ENCODE measurements around the gene PEX10.

Gene PEX10

DNA sequence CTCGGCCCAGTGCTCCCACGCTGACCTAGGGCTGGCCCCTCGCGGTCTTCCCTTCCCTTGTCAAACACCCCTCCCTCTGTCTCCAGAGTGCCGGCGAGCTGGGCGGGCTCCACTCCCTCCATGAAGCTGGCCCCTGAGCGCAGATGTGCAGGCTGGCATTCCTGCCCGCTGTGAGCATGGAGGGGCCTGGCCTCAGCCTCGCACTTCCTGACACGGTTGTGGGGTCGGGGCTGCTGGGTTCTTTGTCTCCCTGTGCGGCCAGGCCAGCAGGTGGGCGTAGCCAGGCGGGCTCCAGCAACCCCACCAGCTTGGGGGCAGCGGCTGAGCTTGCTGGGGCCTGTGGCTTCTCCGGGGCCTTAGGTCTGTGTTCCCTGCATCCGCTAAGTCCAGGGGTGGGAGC lies 14.2 kb upstream of the PEX10 start:
- no peak for DNase-seq (ENCODE audit: low read depth in 2 of 3, low spot score in 1 of 3)

DNA sequence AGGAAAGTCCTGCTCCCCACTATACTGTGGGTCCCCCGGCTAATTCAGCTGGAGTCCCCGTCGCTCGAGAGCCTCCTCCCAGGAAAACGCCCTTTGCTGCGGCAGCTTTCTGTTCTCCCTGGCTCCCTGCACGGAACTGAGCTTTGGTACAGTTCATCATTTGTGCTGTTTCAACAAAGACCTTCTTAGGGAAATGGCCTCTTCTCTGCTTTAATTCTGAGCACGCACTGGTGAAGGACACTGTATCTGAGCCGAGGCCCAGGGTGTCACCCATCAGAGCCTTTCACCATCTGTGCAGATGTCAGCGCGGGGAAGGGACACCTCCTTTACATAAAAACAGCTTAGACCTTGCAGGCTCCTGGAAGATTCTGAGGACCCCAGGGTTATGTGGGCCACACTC lies 13.5 kb upstream of the PEX10 start:
- DNase-seq (ENCODE audit: low read depth in 2 of 3, low spot score in 1 of 3), result no peak

GRCh38 chr1:2422523-2422922 lies 10.2 kb upstream of the PEX10 start:
- no peak for DNase-seq (ENCODE audit: low read depth in 2 of 3, low spot score in 1 of 3)

GRCh38 chr1:2419416-2419815 lies 7.1 kb upstream of the PEX10 start:
- no peak for DNase-seq (ENCODE audit: low read depth in 2 of 3, low spot score in 1 of 3)

- DNase-seq (ENCODE audit: low read depth in 2 of 3, low spot score in 1 of 3), result no peak
Measured at GRCh38 chr1:2418791-2419320, 6.5 kb upstream of the PEX10 start.

- no peak for DNase-seq (ENCODE audit: low read depth in 2 of 3, low spot score in 1 of 3)
Measured at GRCh38 chr1:2417833-2418225, 5.5 kb upstream of the PEX10 start.

DNA sequence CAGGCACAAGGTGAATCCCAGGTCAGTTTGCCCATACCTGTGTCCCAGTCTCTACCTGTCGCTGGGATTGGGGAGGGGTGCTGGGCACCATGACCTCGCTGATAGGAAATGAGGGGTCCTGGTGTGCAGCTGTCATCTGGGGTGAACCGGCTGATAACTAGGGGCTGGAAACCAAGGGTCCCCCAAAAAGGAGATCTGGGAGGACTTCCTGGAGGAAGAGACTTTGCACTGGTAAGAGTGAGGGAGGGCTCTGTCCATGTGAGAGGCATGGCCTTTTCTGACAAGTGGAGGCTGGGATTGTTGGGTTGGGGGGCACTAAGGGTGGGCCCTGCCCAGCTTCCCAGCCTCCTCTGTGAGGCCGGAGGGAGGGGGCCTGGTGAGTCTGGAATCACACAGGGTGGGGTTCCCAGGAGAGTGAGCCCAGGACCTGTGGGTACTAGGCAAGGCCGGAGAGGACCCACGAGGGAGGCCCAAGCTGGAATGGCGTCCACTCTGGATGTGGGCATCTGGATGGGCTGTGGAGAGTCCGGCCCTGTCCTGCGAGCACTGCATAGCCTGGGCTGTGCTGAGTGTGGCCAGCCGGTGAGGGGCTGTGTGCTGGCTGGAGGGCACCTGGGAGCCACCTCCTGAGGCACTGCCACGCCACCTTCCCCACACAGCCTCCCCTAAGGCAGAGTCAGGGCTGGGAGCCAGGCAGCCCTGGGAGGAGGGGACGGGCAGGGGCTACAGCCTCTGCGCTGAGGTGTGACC lies 4.9 kb upstream of the PEX10 start:
- DNase-seq (ENCODE audit: low read depth in 2 of 3, low spot score in 1 of 3), result no peak

DNA sequence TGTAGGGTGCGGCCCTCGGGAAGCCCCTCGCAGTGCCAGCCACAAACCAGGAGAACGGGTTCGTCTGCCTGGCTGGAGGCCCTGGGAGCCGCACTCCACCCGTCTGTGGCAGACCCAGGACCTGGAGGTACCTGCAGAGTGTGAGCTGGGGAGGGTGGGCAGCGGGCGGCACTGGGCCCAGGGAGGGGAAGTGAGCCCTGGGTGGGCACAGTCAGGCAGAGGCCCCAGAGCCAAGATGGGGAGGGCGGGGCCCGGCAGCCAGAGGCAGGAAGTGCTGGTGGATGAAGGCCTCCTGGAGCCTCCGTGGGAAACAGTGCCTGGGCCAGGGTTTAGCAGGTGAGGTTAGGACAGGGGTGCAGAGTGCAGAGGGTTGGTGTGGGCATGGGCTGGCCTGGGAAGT lies 4.0 kb upstream of the PEX10 start:
- no peak for DNase-seq (ENCODE audit: low read depth in 2 of 3, low spot score in 1 of 3)

- peak in 2 of 3 donors; percentile 29 to 30 for DNase-seq (ENCODE audit: low read depth in 2 of 3, low spot score in 1 of 3)
Measured at GRCh38 chr1:2415801-2416208, 3.4 kb upstream of the PEX10 start.

GRCh38 chr1:2415337-2415736 lies 3.0 kb upstream of the PEX10 start:
- no peak for DNase-seq (ENCODE audit: low read depth in 2 of 3, low spot score in 1 of 3)

GRCh38 chr1:2414297-2414958 lies 2.1 kb upstream of the PEX10 start:
- peak; percentile 64 to 72 (median 72) for DNase-seq (ENCODE audit: low read depth in 2 of 3, low spot score in 1 of 3)

- peak in 1 of 3 donors; percentile 19 for DNase-seq (ENCODE audit: low read depth in 2 of 3, low spot score in 1 of 3)
Measured at GRCh38 chr1:2413495-2414296, 1.3 kb upstream of the PEX10 start.

DNA sequence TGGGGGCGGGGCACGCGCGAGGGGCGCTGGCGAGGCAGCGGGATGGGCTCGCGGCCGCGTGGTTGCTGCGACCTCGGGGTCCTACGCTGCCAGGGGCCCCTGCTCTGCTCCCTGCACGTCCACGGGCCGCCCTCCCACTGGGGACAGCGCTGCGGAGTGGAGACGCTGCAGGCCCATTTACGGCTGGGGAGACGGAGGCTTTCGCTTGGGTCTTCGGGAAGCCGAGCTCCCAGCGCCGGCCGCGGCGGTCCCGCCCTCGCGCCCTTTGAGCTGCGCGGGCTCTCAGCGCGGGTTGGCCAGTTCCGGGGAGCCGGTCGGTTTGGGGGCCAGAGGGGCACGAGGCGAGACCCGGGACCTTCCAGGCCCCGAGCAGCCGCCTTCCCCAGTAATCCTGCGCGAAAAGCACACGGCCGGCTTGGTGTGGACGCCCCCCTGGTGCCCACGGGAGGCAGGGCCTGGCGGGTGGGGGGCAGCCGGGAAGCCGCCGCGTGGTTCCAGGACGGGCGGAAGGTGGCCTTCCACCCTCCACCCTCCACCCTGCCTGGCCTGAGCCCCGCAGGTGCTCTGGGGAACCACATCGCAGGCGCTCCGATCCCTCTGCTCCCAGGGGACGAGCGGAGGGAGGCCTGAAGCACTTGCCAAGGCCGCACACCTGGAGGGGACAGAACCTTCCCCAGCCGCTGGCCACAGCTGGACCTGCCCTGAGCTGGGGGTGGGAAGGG lies 570 bp upstream of the PEX10 start:
- no peak for DNase-seq (ENCODE audit: low read depth in 2 of 3, low spot score in 1 of 3)

- no peak for DNase-seq (ENCODE audit: low read depth in 2 of 3, low spot score in 1 of 3)
Measured at GRCh38 chr1:2411801-2412394, 466 bp downstream of the PEX10 start.

- DNase-seq (ENCODE audit: low read depth in 2 of 3, low spot score in 1 of 3), result no peak
Measured at GRCh38 chr1:2409745-2410144, 2.6 kb downstream of the PEX10 start.

DNA sequence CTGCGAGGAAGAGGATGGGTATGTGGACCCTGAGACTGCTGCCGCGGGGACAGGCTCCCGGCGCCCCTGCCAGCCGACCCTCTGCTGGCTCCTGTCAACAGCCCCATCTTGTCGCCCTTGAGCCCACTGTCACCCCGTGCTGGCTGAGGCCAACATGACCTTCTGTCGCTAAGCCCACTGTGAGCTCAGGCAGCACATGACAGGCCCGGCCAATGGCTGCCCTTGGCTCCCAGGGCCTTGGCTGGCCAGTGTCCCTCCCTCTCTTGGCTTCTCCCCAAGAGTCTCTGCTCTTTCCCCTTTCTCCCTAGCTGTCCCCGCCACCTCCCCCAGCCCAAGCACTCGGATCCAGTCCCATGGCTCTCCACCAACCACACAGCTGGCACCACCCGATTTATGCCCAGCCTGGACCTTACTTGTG lies 3.5 kb downstream of the PEX10 start:
- no peak for DNase-seq (ENCODE audit: low read depth in 2 of 3, low spot score in 1 of 3)

DNA sequence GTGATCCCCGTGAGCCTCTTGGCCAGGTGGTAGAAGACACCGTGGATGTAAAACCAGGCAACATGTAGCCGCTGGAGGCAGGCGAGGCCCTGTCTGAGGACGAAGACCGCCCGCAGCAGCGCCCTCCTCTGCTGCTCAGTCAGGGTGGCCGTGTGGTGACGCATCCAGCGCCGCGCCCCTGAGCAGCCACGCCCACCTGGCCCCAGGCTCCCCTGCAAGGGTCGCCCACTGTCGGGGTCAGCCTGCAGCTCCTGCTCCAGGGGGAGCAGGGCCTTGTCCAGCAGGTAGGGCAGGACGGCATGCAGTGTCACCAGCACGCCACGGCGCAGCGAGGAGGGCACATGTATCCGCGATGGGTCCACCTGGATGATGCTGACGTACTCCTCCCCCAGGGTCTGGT lies 3.9 kb downstream of the PEX10 start:
- no peak for DNase-seq (ENCODE audit: low read depth in 2 of 3, low spot score in 1 of 3)

DNA sequence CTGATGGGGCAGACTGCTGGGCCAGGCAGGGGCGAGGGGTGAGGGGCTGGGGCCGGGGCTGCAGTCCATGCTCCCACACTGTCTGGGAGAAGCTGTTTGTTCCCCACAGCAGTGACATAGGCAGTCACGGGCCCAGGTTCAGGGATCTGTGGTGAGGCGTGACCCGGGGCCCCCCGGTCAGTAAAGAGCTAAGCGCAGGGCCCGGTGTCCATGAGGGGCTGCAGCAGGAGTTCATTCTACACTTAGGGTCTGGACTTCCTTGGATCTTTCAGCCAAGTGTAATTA lies 4.4 kb downstream of the PEX10 start:
- DNase-seq (ENCODE audit: low read depth in 2 of 3, low spot score in 1 of 3), result no peak

GRCh38 chr1:2407166-2407990 lies 5.0 kb downstream of the PEX10 start:
- DNase-seq (ENCODE audit: low read depth in 2 of 3, low spot score in 1 of 3), result no peak

DNA sequence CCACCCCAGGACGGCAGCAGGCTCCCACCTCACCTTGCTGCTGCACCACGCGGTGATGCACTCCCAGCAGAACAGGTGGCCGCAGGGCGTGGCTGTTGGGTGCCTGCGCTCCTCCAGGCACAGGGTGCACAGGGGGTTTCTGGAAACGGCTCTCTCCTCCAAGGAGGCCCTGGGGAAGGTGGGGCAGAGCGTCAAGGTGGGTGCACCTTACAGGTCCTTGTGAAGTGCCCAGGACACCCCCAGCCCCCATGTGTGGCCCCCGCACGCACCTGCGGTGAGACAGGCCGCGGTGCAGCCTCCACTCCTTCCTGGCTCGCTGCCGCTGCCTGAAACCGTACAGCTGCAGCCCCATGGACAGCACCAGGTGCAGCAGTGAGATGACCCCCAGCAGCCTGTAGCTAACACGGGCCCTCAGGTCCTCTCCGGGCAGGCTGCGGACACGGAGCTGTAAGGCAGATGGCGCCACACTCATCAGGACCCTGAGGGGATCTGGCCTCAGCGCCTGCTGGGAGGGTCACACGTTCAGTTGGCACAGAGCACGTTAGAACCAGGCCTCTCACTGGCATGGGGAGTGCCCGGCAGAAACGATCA lies 5.8 kb downstream of the PEX10 start:
- DNase-seq (ENCODE audit: low read depth in 2 of 3, low spot score in 1 of 3), result no peak
